Right atrium auricular region (tissue), 2 donors: ENCODE data around the gene PHC2. TPM values are rescaled to one million over a fixed set of nuclear protein-coding genes. Genes with fewer than 3 reads are reported as not detected.
A peak's percentile ranks its signal among the peaks of the same experiment; 100 is the strongest.
"Not testable (repeated sequence)": the region's sequence is repeated elsewhere in the genome, so short reads cannot be mapped to it uniquely, and the experiment has no call there.

Source experiments
- DNase-seq: peaks from one replicate; pipeline ENCODE4 v3.0.0-alpha.2; 2019; ENCODE audit warnings: low spot score
- H3K27ac ChIP-seq, 2 donors: fragments of 200-600 bp; sonication (generic); 1 replicate in 1 of 2; 2 replicates in 1 of 2; pipeline ENCODE4 v1.5.1; 2016 to 2019
- H3K27me3 ChIP-seq, 2 donors: fragments of 200-600 bp; sonication (generic); one replicate each; pipeline versions ENCODE4 v1.5.1 to v1.6.0; 2017 to 2019
- H3K36me3 ChIP-seq: fragments of 200-600 bp; sonication (generic); one replicate; pipeline ENCODE4 v1.5.1; 2016
- H3K4me1 ChIP-seq, 2 donors: fragments of 200-600 bp; sonication (generic); one replicate each; pipeline versions ENCODE4 v1.5.1 to v1.6.0; 2017 to 2019
- H3K4me3 ChIP-seq, 2 donors: fragments of 200-600 bp; sonication (generic); 1 replicate in 1 of 2; 2 replicates in 1 of 2; pipeline ENCODE4 v1.5.1; 2017 to 2019; ENCODE audit warnings: mild to moderate bottlenecking in 1 of 2, moderate library complexity in 1 of 2
- H3K9me3 ChIP-seq, 2 donors: fragments of 200-600 bp; sonication (generic); one replicate each; pipeline ENCODE4 v1.5.1; 2019
- total RNA-seq, 2 donors: library from RNA; depleted of rRNA; stranded (reverse); fragments of >200 nt; gene quantifications; one replicate each; pipeline ENCODE4 v1.1.0, GENCODE V29; 2016
- TF ChIP-seq, protein P1 (sequence below), 2 donors: fragments of 200-600 bp; sonication (generic); IDR thresholded peaks; one replicate each; pipeline ENCODE4 v1.5.1; 2019; ENCODE audit warnings: antibody characterized with exemption in 2 of 2

PHC2 gene
- total RNA-seq, 2 donors from 2014 or later: 98.4 to 144 TPM

GRCh38 chr1:33310702-33311101, 120.2 kb downstream of the PHC2 start:
- no peak overlapping the region for H3K4me3 ChIP-seq
- H3K36me3 ChIP-seq: no peaks in the 10 kb centered on the region
- H3K27ac ChIP-seq: no peak overlapping the region
- TF ChIP-seq, protein P1, sequence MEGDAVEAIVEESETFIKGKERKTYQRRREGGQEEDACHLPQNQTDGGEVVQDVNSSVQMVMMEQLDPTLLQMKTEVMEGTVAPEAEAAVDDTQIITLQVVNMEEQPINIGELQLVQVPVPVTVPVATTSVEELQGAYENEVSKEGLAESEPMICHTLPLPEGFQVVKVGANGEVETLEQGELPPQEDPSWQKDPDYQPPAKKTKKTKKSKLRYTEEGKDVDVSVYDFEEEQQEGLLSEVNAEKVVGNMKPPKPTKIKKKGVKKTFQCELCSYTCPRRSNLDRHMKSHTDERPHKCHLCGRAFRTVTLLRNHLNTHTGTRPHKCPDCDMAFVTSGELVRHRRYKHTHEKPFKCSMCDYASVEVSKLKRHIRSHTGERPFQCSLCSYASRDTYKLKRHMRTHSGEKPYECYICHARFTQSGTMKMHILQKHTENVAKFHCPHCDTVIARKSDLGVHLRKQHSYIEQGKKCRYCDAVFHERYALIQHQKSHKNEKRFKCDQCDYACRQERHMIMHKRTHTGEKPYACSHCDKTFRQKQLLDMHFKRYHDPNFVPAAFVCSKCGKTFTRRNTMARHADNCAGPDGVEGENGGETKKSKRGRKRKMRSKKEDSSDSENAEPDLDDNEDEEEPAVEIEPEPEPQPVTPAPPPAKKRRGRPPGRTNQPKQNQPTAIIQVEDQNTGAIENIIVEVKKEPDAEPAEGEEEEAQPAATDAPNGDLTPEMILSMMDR (IDR thresholded peaks at IDR 0.05): no peak
- H3K4me1 ChIP-seq: peaks cover 0 to 13% of the 10 kb centered on the region in 2 donors
- no peaks in the 10 kb centered on the region for H3K9me3 ChIP-seq
- no peak for DNase-seq
- no peaks in the 10 kb centered on the region for H3K27me3 ChIP-seq

DNA sequence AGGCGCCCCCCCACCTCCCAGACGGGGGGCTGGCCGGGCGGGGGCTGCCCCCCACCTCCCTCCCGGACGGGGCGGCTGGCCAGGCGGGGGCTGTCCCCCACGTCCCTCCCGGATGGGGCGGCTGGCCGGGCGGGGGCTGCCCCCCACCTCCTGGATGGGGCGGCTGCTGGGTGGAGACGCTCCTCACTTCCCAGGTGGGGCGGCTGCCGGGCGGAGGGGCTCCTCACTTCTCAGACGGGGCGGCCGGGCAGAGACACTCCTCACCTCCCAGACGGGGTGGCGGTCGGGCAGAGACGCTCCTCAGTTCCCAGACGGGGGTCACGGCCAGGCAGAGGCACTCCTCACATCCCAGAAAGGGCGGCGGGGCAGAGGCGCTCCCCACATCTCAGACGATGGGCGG, 121.5 kb downstream of the PHC2 start:
- not testable (repeated sequence) for H3K4me3 ChIP-seq, DNase-seq

DNA sequence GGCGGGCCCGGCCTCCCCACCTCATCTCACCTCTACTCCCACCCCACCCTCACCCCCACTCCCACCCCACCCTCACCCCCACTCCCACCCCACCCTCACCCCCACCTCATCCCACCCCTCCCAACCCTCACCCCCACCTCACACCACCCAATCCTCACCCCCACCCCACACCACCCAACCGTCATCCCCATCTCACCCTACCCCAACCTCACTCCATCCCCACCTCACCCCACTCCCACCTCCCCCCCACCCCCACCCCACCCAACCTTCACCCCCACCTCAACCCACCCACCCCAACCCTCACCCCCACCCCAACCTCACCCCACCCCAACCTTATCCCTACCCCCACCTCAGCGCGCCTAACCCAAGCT, 123.4 kb downstream of the PHC2 start:
- no peaks in the 10 kb centered on the region for H3K27me3 ChIP-seq
- DNase-seq: no peak
- no peaks in the 10 kb centered on the region for H3K36me3 ChIP-seq
- no peak overlapping the region for H3K27ac ChIP-seq
- H3K4me1 ChIP-seq: peaks cover 0 to 13% of the 10 kb centered on the region in 2 donors
- H3K4me3 ChIP-seq: no peak overlapping the region
- no peaks in the 10 kb centered on the region for H3K9me3 ChIP-seq
- TF ChIP-seq, protein P1 (IDR thresholded peaks at IDR 0.05): no peak

More for the DNA sequence above, 121.5 kb downstream of the PHC2 start:
- peaks cover 0 to 13% of the 10 kb centered on the region in 2 donors for H3K4me1 ChIP-seq
- H3K27me3 ChIP-seq, H3K36me3 ChIP-seq, H3K9me3 ChIP-seq, H3K27ac ChIP-seq: not testable (repeated sequence)

DNA sequence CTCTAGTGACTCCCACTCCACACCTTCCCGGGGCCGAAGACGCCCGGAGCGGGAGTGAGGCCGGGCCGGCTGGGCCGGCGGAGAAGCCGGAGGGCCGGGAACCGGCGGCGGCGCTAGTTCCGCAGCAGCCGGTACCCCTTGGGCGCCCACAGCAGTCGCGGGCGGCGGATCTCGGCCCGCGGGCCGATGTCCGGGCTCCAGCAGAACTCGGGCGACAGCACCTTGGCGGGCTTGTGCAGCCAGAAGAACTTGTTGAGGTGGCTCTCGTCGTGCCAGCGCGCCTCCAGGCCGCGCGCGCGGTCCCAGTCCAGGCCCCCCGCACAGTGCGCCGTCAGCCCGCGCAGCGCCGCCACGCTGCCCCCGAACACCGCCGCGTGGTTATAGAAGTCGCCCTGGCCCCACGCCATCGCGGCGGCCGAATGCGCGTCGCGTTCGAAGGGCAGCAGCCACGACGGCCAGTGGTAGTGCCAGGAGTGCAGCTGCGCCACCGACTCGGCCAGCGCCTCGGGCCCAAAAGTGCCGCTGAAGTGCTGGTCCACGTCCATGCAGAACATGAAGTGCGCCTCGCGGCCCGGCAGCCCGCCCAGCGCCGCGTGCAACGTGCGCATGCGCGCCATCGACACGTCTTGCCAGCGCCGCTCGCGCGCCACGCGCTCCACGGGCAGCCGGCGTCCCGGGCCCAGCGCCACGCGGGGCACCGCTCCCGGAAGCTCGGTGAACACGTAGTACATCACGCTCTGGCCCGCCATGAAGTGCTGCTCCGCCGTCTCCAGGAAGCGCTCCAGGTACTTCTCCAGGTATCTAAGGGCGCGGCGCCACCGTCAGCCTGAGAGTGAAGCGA, 124.0 kb downstream of the PHC2 start:
- no peak overlapping the region for H3K27ac ChIP-seq
- TF ChIP-seq, protein P1 (IDR thresholded peaks at IDR 0.05): peak in 1 of 2 donors; percentile 15
- H3K4me3 ChIP-seq: peak overlapping the region in 1 of 2 donors; percentile 37
- H3K9me3 ChIP-seq: no peaks in the 10 kb centered on the region
- no peaks in the 10 kb centered on the region for H3K27me3 ChIP-seq
- DNase-seq: no peak
- H3K36me3 ChIP-seq: no peaks in the 10 kb centered on the region
- H3K4me1 ChIP-seq: peaks cover 0 to 13% of the 10 kb centered on the region in 2 donors

- H3K4me1 ChIP-seq: peaks cover 0 to 18% of the 10 kb centered on the region in 2 donors
- H3K36me3 ChIP-seq: no peaks in the 10 kb centered on the region
- TF ChIP-seq, protein P1 (IDR thresholded peaks at IDR 0.05): no peak
- no peak for DNase-seq
- no peaks in the 10 kb centered on the region for H3K27me3 ChIP-seq
- H3K9me3 ChIP-seq: no peaks in the 10 kb centered on the region
- H3K27ac ChIP-seq: no peak overlapping the region
- peak overlapping the region in 1 of 2 donors; percentile 37 for H3K4me3 ChIP-seq
Measured at GRCh38 chr1:33305816-33306652, 124.9 kb downstream of the PHC2 start.

GRCh38 chr1:33305016-33305415, 125.9 kb downstream of the PHC2 start:
- no peaks in the 10 kb centered on the region for H3K36me3 ChIP-seq
- DNase-seq: no peak

More at GRCh38 chr1:33305016-33305415, 125.9 kb downstream of the PHC2 start:
- TF ChIP-seq, protein P1 (IDR thresholded peaks at IDR 0.05): no peak
- no peaks in the 10 kb centered on the region for H3K9me3 ChIP-seq
- peaks cover 0 to 26% of the 10 kb centered on the region in 2 donors for H3K4me1 ChIP-seq
- no peak overlapping the region for H3K4me3 ChIP-seq
- no peaks in the 10 kb centered on the region for H3K27me3 ChIP-seq
- no peak overlapping the region for H3K27ac ChIP-seq
